GM21576 (cell line): ENCODE measurements around the gene SPRED2.

Experiments
- ATAC-seq: cut with Tn5 transposase; IDR thresholded peaks from one replicate; pipeline ENCODE4 v1.9.1; 2021; ENCODE audit warnings: mild to moderate bottlenecking, moderate library complexity; ENCODE audit not compliant: unreplicated experiment

Gene SPRED2

GRCh38 chr2:65416945-65417344 is 15.5 kb downstream of the SPRED2 start:
- ATAC-seq = no peak

DNA sequence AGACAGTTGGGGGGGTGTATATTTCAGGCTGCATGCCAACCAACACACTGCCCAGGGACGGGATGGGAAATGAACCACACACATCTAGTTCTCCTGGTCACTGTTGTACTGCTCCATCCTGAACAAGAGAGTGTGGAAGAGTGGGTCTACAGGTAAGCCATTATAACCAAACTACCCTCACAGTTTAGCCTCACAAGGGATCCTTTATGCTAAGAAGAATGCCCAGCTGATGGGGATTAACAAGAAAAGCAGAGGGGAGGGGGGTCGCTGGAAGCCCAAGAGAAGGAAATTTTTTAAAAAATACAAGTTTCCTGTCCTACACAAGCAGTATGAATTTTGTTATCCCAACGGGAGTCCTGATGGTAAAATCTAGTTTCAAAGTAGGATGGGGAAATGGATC is 16.1 kb downstream of the SPRED2 start:
- no peak for ATAC-seq

- ATAC-seq = no peak
Measured at GRCh38 chr2:65415091-65415490, 17.3 kb downstream of the SPRED2 start.

GRCh38 chr2:65413610-65414009 is 18.8 kb downstream of the SPRED2 start:
- ATAC-seq = no peak

DNA sequence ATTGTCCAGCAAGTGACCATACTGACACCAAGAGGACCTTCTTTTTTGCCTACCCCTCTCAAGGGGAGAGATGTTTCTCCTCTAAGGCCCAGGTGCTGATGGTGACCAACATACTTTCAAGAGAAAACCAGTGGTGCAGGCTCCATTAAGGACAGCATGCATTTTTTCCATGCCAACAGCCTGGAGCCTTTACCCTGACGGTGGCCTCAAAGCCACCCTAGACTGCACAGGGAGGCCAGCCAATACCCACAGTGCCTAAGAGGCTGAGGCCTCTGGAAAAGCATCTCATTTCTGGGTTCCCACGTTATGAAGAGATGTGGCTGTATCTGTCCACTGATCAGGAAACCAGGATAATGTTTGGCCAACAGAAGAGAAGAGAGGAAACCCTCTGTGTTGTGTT is 19.3 kb downstream of the SPRED2 start:
- ATAC-seq = no peak

- ATAC-seq = no peak
Measured at GRCh38 chr2:65411056-65411795, 21.2 kb downstream of the SPRED2 start.

GRCh38 chr2:65409045-65409444 is 23.4 kb downstream of the SPRED2 start:
- no peak for ATAC-seq

DNA sequence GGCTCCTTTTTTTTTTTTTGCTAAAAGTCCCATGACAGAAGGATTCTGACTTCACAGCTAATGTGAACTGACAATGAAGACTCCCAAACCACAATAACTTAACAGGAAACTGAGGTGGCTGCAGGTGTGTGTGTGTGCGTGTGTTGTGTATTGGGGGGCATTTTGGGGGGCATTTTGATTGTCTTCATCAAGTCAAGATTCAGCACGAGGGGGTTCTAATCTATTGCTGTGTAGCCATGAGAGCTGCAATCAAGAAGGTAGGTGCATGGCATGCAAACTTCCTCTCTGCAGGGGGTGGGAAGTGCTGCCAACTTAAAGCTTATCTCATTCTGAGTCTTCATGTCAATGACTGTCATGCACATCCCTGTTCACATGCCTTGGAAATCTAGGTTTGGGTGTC is 25.2 kb downstream of the SPRED2 start:
- no peak for ATAC-seq

- ATAC-seq = no peak
Measured at GRCh38 chr2:65404988-65405697, 27.3 kb downstream of the SPRED2 start.

DNA sequence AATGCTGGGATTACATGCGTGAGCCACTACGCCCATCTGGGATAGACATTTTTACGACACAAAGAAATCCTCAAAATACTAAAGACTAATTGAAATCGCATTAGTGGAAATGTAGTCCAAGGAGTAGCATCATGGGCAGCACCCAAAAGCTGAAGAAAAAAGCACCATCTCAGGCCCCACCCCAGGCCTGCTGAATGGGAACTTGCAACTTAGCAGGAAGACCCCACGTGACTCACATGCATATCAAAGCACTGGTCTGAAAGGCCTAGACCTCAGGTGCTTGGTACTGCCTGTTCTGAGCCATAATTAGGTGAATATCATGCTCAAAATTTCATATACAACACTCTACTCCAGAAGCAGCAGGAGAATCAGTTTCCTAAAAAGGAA is 28.9 kb downstream of the SPRED2 start:
- no peak for ATAC-seq

DNA sequence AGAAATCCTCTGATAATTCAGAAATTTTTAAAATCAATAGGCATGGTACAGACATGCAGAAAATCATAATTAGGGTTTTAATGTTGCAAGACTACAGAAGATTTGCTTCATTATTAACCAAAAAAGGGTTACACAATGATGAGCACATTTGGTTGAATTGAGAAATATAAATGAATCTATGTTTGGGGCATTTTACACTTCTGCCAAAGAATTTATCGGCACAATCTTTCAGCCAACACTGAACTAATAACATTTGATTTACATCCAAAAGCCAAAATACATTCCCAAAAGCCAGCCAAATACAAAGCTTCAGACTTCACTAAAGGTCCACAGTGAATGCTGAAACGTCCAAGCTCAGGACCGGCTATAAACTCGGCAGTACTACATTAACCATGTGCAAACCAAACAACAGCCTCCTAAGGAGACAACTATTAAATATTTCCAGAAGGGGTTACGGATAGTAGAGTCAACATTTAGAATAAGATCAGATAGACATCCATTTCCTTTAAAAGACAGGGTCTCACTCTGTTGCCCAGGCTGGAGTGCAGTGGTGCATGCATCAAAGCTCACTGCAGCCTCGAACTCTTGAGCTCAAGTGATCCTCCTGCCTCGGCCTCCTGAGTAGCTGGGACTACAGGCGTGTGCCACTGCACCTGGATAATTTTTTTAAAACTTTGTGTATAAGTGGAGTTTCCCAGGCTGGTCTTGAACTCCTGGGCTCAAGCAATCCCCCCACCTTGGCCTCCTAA is 29.4 kb downstream of the SPRED2 start:
- no peak for ATAC-seq

GRCh38 chr2:65402323-65402722 is 30.1 kb downstream of the SPRED2 start:
- ATAC-seq = no peak

DNA sequence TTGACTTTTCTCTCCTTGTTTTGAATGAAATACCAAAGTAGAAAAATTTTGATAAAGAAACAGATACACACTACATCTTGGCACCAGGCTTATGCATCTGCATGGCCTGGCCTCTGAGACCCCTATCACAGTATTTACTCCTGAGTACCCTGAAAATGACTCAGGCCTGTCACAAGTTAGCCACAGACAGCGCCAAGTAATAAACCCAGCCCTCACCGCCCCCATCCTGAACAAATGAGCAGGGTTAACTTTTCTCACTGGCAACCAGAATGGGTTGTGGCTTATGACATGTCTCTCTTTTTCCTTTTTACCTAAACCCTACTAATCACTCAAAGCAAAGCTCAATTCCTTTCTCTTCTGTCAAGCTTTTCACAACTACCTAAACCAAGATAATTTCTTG is 35.3 kb downstream of the SPRED2 start:
- peak; percentile 44 for ATAC-seq

DNA sequence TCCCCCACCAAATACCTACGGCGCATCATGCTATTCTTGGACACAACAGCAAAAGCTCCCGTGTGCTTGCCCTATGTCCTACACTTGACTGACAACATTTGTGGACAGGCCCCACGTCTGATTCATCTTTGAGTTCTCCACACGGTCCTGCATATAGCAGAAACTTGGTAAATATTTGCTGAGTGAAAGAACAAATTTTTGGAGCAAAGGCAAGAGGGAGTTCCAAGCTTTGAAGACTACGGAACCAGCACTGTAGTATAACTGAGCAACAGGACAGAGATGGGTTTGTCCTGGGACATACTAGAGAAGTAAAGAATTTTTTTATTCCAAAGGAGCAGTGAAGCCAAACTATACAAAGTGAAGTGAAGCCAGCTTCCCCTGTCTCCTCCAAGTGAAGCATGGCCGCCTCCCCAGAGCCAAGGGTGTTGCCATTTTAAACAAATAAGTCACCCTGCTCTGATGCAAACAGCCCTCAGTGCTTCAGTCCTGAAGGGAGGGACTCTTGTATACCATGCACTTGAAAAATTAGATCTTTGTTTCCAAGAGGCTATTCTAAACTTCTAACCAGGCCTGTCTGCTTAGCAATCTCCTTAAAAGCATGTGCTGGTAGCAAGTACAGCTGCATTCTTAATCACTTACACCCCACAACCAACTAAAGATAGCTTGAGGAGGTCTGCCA is 35.9 kb downstream of the SPRED2 start:
- ATAC-seq = no peak

- ATAC-seq = no peak
Measured at GRCh38 chr2:65395621-65396347, 36.6 kb downstream of the SPRED2 start.

DNA sequence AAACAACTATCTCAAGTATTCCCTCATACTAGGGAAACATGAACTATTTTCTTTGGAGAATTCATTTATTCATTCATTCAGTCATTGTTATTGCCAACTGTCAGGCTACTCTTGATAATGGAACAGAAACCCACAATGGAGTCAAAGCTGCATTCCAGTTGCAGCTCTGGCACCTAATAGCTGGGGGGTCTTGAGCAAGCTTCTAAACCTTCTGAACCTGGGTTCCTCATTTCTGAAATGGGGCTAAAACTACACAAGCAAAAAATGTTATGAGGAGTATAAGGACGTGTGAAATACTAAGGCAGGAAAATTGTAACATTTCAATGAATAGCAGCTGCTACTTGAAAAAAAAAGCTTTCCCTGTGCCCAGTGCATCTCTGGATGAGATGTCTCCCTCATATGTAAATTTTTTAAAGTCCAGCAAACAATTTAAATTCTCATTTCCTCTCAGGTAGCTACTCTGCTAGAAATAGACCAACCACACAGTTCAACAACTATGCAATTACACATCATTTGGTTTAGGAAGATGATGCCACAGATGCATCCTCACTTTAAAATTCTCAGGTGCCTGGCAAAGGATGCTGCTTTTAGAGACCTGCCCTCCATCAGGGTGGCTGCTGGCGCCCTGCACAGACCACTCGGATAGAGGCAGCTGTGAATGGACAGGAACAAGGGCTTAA is 38.5 kb downstream of the SPRED2 start:
- ATAC-seq = no peak

GRCh38 chr2:65393046-65393445 is 39.4 kb downstream of the SPRED2 start:
- no peak for ATAC-seq

DNA sequence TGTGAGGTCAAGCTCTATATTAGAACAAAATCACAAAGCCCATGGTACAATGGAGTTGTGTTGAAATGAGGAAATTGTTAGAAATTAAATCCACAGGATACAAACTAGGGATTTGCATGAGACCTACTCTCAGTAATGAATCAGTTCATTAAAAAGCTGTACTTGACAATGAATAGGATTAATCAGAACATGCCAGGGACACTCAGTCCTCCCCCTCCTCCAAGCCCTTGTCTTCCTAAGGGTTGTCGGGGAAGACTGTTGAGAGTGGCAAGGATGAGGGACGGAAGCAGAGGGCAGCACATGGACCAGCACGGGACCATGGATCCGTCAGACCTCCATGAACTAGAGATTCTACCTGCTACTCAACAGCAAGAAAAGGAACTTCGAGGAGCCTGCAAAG is 39.8 kb downstream of the SPRED2 start:
- no peak for ATAC-seq

DNA sequence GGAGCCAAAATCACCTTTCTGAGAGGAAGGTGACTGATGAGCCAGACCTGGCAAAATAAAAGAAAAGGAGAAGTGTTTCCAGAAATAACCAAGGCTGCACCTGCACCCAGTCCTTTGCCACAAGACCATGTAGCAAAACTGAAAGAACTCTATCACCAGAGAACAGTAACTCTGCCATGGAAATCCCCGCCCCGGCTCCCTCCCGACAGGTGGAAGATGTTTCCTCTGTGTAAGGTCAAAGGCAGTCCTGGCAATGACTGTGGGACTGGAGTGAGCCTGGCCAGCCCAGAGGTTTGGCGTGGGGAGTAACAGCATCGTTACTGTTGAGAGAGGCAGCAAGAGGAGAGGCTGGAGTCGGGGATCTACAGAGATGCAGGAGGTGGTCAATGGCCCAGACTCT is 42.3 kb downstream of the SPRED2 start:
- ATAC-seq = peak; percentile 74

DNA sequence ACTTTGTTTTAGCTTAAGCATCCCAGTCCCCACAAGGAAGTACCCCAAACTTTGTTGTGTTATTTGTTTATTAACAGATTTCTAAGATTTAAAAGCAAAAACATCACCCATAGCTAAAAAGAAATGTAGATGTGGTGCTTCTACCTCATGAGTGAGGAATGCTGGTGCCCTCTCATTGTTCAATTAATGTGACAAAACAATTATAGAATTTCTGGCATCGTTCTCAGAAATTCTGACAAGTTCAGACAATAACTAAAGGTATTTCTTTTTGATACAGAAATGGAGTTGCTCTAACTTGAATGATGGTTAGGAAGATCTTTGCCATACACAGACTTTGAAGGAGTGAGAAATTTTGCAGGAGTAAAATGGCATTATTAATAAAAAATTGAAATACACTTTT is 42.9 kb downstream of the SPRED2 start:
- no peak for ATAC-seq
